Activated CD4-positive, alpha-beta T cell treated with anti-CD3 and anti-CD28 coated beads, Interleukin-2, amount 10 ng/mL, durations not matched to agents 7 days and 5 days (primary cell): ENCODE results near the gene IGF2R. TPM values are rescaled to one million over a fixed set of nuclear protein-coding genes. Genes with fewer than 3 reads are reported as not detected.
A peak's percentile ranks its signal among the peaks of the same experiment; 100 is the strongest.

Experiments used
- CTCF ChIA-PET: fragments of 350-600 bp; sonication (Branson Sonifier 250); formaldehyde crosslinking; loops from one replicate; lab custom pipeline; 2021; ENCODE audit warnings: antibody characterized with exemption; lab: Charles Lee
- POLR2A ChIA-PET: fragments of 350-600 bp; sonication (Branson Sonifier 250); formaldehyde crosslinking; loops from one replicate; lab custom pipeline; 2021; ENCODE audit warnings: antibody characterized with exemption; lab: Charles Lee
- DNase-seq: peaks from one replicate; pipeline ENCODE4 v3.0.0-alpha.2; 2020
- H3K27ac Mint-ChIP-seq: one replicate; pipeline ENCODE4 v1.8.0; 2021; ENCODE audit warnings: mild to moderate bottlenecking, moderate library complexity, mixed read lengths
- H3K27me3 Mint-ChIP-seq: one replicate; pipeline ENCODE4 v1.8.0; 2021; ENCODE audit warnings: mixed read lengths
- H3K36me3 Mint-ChIP-seq: one replicate; pipeline ENCODE4 v1.8.0; 2021; ENCODE audit warnings: low read depth, mixed read lengths
- H3K4me1 Mint-ChIP-seq: one replicate; pipeline ENCODE4 v1.8.0; 2021; ENCODE audit warnings: mixed read lengths
- H3K4me3 Mint-ChIP-seq: one replicate; pipeline ENCODE4 v1.8.0; 2021; ENCODE audit warnings: mild to moderate bottlenecking, moderate library complexity, mixed read lengths
- H3K9me3 Mint-ChIP-seq: one replicate; pipeline ENCODE4 v1.8.0; 2021; ENCODE audit warnings: mixed read lengths
- total RNA-seq, 2 experiments: library from RNA; stranded (reverse); gene quantifications; one replicate each; pipeline ENCODE4 v1.2.3, GENCODE V29; 2021

IGF2R gene
- total RNA-seq, 2 experiments from 2014 or later: 62.8 to 65.0 TPM

DNA sequence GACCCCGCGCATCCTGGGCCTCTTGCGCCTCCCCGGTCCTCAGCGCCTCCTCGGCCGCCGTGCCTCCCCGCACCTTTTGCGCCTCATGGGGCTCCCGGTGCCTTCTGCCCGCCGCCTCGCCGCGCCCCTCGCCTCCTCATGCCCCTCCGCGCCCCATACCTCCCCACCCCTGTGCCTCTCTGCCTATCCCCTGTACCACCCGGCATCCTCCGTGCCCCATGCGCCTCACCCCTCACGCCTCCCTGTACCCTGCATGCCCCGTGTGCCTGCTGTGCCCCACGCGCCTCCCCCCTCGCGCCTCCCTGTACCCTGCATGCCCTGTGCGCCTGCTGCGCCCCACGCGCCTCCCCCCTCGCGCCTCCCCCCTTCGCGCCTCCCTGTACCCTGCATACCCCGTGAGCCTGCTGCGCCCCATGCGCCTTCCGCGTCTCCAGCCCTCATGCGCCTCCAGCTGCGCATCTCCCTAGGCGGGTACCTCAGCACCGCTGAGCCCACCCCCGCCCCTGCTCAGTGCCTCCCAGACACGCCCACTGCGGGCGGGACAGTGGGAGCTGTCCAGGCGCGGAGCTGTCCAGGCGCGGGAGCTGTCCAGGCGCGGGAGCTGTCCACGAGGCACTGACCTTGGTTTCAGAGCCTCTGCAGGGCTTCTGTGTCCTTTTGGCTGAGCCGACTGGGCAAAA lies 37.1 kb downstream of the IGF2R start:
- peaks cover 8% of the 10 kb centered on the region for H3K9me3 Mint-ChIP-seq
- POLR2A ChIA-PET: no interaction called here
- no peak overlapping the region for H3K27ac Mint-ChIP-seq
- H3K4me1 Mint-ChIP-seq: peaks cover 18% of the 10 kb centered on the region
- DNase-seq: no peak
- no peaks in the 10 kb centered on the region for H3K27me3 Mint-ChIP-seq
- H3K4me3 Mint-ChIP-seq: no peak overlapping the region
- CTCF ChIA-PET: interaction anchor here (1.2 kb wide), 1 partner anchor 10 kb away, joined by 4 read pairs; no protein-coding TSS in a partner anchor
- H3K36me3 Mint-ChIP-seq: peaks cover 48% of the 10 kb centered on the region

DNA sequence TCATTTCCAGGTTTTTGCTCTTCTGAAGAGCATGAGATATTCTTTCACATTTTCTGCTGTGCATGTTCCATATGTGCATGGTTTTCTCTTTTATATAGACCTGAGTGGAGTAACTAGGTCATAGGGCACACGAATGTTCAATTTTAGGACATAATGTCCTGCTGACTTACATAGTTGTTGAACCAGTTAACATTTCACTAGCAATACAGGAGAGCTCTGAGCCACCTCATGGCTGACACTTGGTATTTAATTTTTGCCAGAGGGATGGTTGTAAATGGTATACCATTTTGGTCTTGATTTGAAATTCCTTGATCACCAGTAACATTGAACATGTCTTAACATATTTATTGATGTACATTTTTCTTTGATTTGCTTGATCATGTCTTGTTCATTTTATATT lies 38.3 kb downstream of the IGF2R start:
- no peak for DNase-seq
- peaks cover 59% of the 10 kb centered on the region for H3K36me3 Mint-ChIP-seq
- H3K9me3 Mint-ChIP-seq: peaks cover 8% of the 10 kb centered on the region
- no peaks in the 10 kb centered on the region for H3K27me3 Mint-ChIP-seq
- H3K27ac Mint-ChIP-seq: no peak overlapping the region
- ChIA-PET CTCF (interaction anchor here (0.6 to 1.2 kb wide), 2 partner anchors 9 to 28 kb away, joined by 4 read pairs; no protein-coding TSS in a partner anchor), POLR2A (no interaction called here)
- H3K4me3 Mint-ChIP-seq: no peak overlapping the region
- peaks cover 20% of the 10 kb centered on the region for H3K4me1 Mint-ChIP-seq

DNA sequence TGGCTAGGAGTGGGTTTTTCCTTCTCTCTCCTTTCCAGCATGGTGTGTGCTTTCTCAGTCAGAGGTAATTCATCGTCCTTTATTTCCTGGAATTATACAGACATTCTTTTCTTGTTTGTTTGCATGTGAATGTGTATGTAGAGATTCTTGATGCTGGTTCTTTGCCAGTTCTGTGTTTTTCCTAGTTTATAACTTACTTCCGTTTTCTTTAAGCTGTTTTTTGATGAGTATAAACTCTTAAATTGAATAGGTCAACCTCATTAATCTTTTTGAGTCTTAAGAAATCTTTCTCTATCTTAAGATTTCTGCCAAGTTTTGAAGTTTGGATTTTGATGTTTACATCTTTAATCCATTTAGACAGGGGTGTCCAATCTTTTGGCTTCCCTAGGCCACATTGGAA lies 38.7 kb downstream of the IGF2R start:
- no peak overlapping the region for H3K27ac Mint-ChIP-seq
- H3K9me3 Mint-ChIP-seq: peaks cover 8% of the 10 kb centered on the region
- peaks cover 18% of the 10 kb centered on the region for H3K4me1 Mint-ChIP-seq
- no peak overlapping the region for H3K4me3 Mint-ChIP-seq
- POLR2A ChIA-PET: no interaction called here
- no peak for DNase-seq
- CTCF ChIA-PET: no interaction called here
- peaks cover 63% of the 10 kb centered on the region for H3K36me3 Mint-ChIP-seq
- no peaks in the 10 kb centered on the region for H3K27me3 Mint-ChIP-seq

DNA sequence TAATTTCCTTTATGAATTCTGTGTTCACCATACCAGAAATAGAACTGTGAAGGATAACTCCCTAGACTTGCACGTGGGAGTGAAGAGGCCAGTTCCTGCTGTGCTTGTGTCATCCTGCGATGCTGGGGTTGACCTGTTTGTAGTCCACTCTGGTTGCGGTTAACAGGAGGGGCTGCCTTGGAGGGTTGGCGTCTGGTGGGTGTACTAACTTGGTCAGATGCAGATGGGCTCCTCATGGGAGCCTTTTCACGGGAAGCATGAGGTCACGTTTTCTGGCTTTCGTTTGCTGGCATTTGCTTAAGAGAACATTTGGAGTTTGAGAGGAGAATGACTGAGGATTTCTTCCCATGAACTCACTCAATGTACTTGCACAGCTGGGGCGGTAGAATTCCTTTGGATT lies 41.2 kb downstream of the IGF2R start:
- H3K9me3 Mint-ChIP-seq: peaks cover 8% of the 10 kb centered on the region
- no peak overlapping the region for H3K27ac Mint-ChIP-seq
- no peak overlapping the region for H3K4me3 Mint-ChIP-seq
- peaks cover 71% of the 10 kb centered on the region for H3K36me3 Mint-ChIP-seq
- CTCF ChIA-PET: interaction anchor here (0.5 to 1.5 kb wide), 2 partner anchors 18 to 71 kb away, joined by 3 to 5 read pairs; no protein-coding TSS in a partner anchor
- POLR2A ChIA-PET: no interaction called here
- H3K4me1 Mint-ChIP-seq: peaks cover 39% of the 10 kb centered on the region
- no peaks in the 10 kb centered on the region for H3K27me3 Mint-ChIP-seq
- no peak for DNase-seq

DNA sequence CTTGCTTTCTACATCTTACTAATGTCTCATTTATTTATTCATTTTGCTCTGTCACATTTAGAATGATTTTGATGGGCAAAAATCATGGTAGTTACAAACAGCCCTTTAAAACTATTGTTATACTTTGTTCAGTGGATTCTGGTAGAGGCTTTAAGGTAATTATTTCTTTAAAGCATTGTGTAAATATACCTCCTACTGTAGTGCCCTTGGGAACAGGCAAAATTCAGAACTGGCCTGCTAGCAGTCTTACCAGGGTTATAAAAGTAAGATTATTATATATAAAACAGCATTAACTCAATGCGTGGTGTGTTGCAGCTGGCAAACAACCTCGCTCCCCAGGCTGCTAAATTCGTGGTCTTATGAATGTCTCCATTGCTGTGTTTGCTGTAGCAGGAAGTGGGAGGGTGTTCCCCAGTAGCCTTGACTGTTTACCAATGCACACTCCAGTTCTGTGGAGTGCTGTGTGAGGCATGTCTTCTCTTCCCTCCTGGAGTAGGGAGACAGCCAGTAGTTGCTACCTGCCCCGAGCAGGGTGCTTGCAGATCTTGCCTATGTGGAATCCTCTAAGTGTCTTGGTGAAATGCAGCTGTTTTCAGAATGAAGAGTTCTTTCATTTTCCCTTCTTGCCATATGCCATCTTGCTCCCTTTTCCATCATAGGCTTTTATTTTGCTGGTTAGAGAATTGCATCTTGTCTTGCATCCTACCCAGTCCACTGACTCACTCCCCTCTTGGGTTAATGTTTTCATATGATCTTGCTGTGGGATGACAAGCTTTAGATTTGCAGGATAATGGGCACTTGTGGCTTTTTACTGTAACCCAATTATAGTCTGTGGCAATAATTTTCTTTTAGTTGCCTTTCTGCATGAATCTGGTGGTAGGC lies 45.3 kb downstream of the IGF2R start:
- Mint-ChIP-seq H3K36me3 (peaks cover 81% of the 10 kb centered on the region), H3K4me1 (peaks cover 63% of the 10 kb centered on the region), H3K4me3 (peak overlapping the region; percentile 7), H3K27me3 (no peaks in the 10 kb centered on the region), H3K9me3 (peaks cover 5% of the 10 kb centered on the region), H3K27ac (peak overlapping the region; percentile 93)
- POLR2A ChIA-PET: interaction anchor here (0.7 kb wide), 1 partner anchor 28 kb away, joined by 3 read pairs; no protein-coding TSS in a partner anchor
- DNase-seq: peak; percentile 37
- CTCF ChIA-PET: interaction anchor here (0.6 to 1.6 kb wide), 4 partner anchors 13 to 288 kb away, joined by 3 to 5 read pairs (median 4); partner anchors contain the start of gene WTAP

DNA sequence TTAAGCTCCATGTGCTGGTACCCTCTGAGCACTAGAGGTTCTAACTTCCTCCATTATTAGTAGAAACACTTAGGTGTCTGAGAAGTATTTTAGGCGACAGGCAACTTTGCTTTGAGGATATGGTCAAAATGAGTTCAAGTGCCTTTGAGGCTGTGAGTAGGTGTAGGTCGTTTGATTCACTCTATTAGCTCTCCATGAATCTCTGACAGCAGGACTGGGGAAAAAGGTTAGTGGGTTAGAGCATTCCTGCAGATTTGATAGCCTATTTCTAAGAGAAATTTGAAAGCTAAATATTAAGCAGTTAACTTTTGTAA lies 45.9 kb downstream of the IGF2R start:
- POLR2A ChIA-PET: interaction anchor here (0.7 kb wide), 1 partner anchor 29 kb away, joined by 3 read pairs; no protein-coding TSS in a partner anchor

DNA sequence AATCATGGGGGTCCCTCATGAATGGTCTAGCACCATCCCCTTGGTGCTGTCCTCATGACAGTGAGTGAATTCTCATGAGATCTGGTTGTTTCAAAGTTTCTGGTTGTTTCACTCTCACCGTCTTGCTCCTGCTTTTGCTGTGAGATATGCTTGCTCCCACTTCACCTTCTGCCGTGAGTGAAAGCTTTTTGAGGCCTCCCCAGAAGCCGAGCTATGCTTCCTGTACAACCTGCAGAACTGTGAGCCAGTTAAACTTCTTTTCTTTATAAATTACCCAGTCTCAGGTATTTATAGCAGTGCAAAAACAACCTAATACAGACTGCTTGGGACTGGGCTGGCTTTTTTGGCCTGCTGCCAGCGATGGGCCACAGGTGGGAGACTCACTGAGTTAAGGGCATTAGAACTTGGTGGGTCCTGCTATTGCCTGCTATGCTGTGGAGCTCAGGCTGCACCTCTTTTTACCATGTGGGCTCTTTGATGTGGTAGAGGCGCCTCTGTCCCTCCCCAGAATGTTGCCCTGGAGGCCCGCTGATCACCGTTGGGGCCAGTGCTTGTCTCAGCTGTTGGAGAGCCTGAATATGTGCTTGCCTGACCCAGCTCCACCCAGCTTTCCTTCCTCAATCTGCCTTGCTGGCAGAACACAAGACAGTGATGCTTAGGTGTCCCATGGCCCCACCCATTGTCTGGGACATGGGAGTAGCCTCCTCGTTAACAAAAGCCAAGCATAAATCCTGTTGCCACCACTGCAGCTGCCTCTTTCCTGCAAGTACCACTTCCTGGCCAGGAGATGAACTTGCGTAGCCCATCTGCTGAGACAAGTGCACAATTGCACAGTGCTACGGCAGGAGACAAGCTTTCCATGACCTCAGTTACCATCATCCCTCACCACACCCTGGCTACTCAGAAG lies 47.1 kb downstream of the IGF2R start:
- peaks cover 63% of the 10 kb centered on the region for H3K4me1 Mint-ChIP-seq
- ChIA-PET POLR2A (interaction anchor here (0.7 kb wide), 1 partner anchor 20 kb away, joined by 3 read pairs; no protein-coding TSS in a partner anchor), CTCF (interaction anchor here (0.8 to 2.1 kb wide), 6 partner anchors 9 to 449 kb away, joined by 3 to 7 read pairs (median 4); no protein-coding TSS in a partner anchor)
- peaks cover 75% of the 10 kb centered on the region for H3K36me3 Mint-ChIP-seq
- no peaks in the 10 kb centered on the region for H3K27me3 Mint-ChIP-seq
- H3K27ac Mint-ChIP-seq: peak overlapping the region; percentile 93
- peaks cover 8% of the 10 kb centered on the region for H3K9me3 Mint-ChIP-seq
- H3K4me3 Mint-ChIP-seq: peak overlapping the region; percentile 53
- DNase-seq: peak; percentile 68

More for the DNA sequence above, 45.9 kb downstream of the IGF2R start:
- no peak for DNase-seq
- Mint-ChIP-seq H3K9me3 (peaks cover 5% of the 10 kb centered on the region), H3K27ac (peak overlapping the region; percentile 93), H3K27me3 (no peaks in the 10 kb centered on the region), H3K4me3 (peak overlapping the region; percentile 7), H3K4me1 (peaks cover 63% of the 10 kb centered on the region), H3K36me3 (peaks cover 79% of the 10 kb centered on the region)
- CTCF ChIA-PET: interaction anchor here (0.6 to 1.6 kb wide), 5 partner anchors 13 to 450 kb away, joined by 3 to 5 read pairs (median 4); partner anchors contain the start of gene WTAP

DNA sequence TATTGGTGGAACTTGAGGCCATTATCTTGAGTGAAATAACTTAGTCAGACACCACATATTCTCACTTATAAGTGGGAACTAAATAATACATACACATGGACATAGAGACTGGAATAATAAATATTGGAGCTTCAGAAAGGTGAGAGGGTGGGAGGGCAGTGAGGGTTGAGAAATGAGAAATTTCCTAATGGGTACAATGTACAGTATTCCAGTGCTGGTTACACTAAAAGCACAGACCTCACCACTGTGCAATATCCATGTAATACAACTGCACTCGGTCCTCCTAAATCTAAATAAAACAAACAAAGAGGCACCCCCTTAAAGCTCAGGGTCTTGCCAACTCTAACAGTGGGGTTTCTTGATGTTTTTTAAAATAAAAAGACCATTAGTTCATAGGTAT lies 53.2 kb downstream of the IGF2R start:
- CTCF ChIA-PET: no interaction called here
- Mint-ChIP-seq H3K4me1 (peaks cover 18% of the 10 kb centered on the region), H3K9me3 (peaks cover 3% of the 10 kb centered on the region), H3K36me3 (peaks cover 37% of the 10 kb centered on the region), H3K4me3 (no peak overlapping the region), H3K27me3 (no peaks in the 10 kb centered on the region), H3K27ac (no peak overlapping the region)
- POLR2A ChIA-PET: no interaction called here
- DNase-seq: no peak

DNA sequence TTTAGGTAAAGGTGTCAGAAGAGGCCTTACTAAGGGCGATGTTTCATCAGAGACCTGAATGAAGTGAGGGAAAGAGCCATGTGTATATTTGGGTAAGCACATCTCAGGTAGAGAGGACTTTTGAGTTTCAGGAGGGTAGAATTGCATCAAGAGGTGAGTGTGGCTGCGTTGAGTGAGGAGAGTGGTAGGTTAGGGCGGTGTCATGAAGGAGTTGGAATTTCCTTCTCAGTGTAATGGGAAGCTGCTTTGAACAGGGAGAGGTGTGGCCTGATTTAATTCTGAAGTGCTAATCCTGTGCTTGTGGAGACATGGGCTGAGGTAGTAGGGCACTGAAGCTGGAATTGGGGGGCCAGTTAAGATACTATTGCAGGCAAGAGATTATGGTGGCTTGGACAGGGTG lies 53.9 kb downstream of the IGF2R start:
- POLR2A ChIA-PET: no interaction called here
- CTCF ChIA-PET: interaction anchor here (0.9 kb wide), 1 partner anchor 20 kb away, joined by 3 read pairs; no protein-coding TSS in a partner anchor
- Mint-ChIP-seq H3K4me3 (no peak overlapping the region), H3K27ac (no peak overlapping the region), H3K9me3 (peaks cover 3% of the 10 kb centered on the region), H3K36me3 (peaks cover 36% of the 10 kb centered on the region), H3K27me3 (no peaks in the 10 kb centered on the region), H3K4me1 (peaks cover 15% of the 10 kb centered on the region)
- no peak for DNase-seq

DNA sequence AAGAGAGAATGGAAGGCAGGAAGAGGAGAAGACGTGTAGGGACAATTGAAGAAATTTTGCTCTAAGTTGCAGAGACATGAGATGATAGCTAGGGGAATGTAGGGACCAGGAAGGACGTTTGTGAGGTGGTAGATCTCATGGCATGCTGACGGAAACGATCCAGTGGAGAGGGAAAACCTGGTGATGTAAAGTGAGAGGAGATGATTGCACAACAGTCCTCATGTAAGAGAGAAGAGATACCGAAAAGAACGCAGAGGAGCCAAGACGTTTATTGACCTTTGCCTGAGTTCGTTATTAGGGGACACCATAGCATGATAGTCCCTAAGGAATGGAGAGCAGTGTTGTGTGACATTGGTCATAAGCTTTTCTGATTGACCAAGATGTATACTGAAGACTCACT lies 55.3 kb downstream of the IGF2R start:
- Mint-ChIP-seq H3K27me3 (no peaks in the 10 kb centered on the region), H3K4me1 (peaks cover 17% of the 10 kb centered on the region), H3K27ac (no peak overlapping the region), H3K4me3 (no peak overlapping the region), H3K36me3 (peaks cover 38% of the 10 kb centered on the region), H3K9me3 (peaks cover 3% of the 10 kb centered on the region)
- DNase-seq: no peak
- CTCF ChIA-PET: interaction anchor here (0.7 to 1.6 kb wide), 2 partner anchors 23 to 31 kb away, joined by 3 read pairs; no protein-coding TSS in a partner anchor
- POLR2A ChIA-PET: no interaction called here

DNA sequence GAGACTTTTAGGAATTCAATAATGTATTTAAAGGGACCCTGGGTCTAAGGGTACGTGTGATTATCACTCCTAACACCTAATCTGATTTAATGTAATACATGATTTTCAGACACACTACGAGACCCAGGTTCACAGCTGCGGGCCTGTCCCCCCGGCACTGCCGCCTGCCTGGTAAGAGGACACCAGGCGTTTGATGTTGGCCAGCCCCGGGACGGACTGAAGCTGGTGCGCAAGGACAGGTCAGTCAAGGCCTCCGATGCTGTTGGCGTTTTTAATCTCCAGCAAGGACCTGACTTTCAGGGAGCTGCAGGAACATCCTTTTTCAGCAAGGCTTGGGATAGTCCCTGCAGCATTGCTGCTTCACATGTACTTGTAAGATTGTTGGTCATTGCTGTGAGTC lies 58.2 kb downstream of the IGF2R start:
- peaks cover 51% of the 10 kb centered on the region for H3K36me3 Mint-ChIP-seq
- H3K27me3 Mint-ChIP-seq: no peaks in the 10 kb centered on the region
- CTCF ChIA-PET: interaction anchor here (1.9 kb wide), 1 partner anchor 9 kb away, joined by 6 read pairs; no protein-coding TSS in a partner anchor
- POLR2A ChIA-PET: no interaction called here
- H3K9me3 Mint-ChIP-seq: no peaks in the 10 kb centered on the region
- no peak overlapping the region for H3K27ac Mint-ChIP-seq
- no peak for DNase-seq
- peaks cover 17% of the 10 kb centered on the region for H3K4me1 Mint-ChIP-seq
- H3K4me3 Mint-ChIP-seq: no peak overlapping the region

DNA sequence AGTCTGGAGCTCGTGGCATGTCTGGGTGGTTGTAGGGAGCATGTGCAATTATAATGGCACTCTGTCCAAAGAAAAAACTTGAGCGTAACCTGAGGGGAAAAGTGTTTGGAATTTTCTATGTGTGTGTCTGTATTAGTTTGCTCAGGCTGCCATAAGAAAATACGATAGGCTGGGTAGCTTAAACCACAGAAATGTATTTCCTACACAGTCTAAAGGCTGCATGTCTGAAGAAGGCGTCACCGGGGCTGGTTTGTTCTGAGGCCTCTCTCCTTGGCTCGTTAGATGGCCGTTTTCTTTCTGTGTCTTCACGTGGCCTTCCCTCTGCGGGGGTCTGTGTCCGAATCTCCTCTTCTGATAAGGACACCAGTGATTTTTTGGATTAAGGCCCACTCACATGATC lies 59.0 kb downstream of the IGF2R start:
- POLR2A ChIA-PET: no interaction called here
- no peak overlapping the region for H3K4me3 Mint-ChIP-seq
- no peaks in the 10 kb centered on the region for H3K27me3 Mint-ChIP-seq
- H3K36me3 Mint-ChIP-seq: peaks cover 59% of the 10 kb centered on the region
- peak overlapping the region; percentile 69 for H3K27ac Mint-ChIP-seq
- no peaks in the 10 kb centered on the region for H3K9me3 Mint-ChIP-seq
- CTCF ChIA-PET: interaction anchor here (1.3 to 1.9 kb wide), 3 partner anchors 8 to 46 kb away, joined by 5 to 6 read pairs (median 5); no protein-coding TSS in a partner anchor
- no peak for DNase-seq
- peaks cover 17% of the 10 kb centered on the region for H3K4me1 Mint-ChIP-seq
